Measurements from ENCODE around the gene TOLLIP.

- TF ChIP-seq POLR2A (IDR thresholded peaks at IDR 0.05; ENCODE audit: low read depth, low read length) (no peak), POLR2AphosphoS5 (IDR thresholded peaks at IDR 0.05; ENCODE audit: low read depth, low read length) (no peak), TAF1 (IDR thresholded peaks at IDR 0.05; ENCODE audit: borderline replicate concordance, low read depth, low read length) (no peak)
Measured at GRCh38 chr11:1292018-1292643, 17.3 kb downstream of the TOLLIP start.
